ENCODE data around the gene TOGARAM2. TPM values are rescaled to one million over a fixed set of nuclear protein-coding genes. Genes with fewer than 3 reads are reported as not detected.
A peak's percentile ranks its signal among the peaks of the same experiment; 100 is the strongest.

TOGARAM2 gene
- total RNA-seq, 4 donors from 2014 or later = 1.5 to 3.8 (median 1.9) TPM

DNA sequence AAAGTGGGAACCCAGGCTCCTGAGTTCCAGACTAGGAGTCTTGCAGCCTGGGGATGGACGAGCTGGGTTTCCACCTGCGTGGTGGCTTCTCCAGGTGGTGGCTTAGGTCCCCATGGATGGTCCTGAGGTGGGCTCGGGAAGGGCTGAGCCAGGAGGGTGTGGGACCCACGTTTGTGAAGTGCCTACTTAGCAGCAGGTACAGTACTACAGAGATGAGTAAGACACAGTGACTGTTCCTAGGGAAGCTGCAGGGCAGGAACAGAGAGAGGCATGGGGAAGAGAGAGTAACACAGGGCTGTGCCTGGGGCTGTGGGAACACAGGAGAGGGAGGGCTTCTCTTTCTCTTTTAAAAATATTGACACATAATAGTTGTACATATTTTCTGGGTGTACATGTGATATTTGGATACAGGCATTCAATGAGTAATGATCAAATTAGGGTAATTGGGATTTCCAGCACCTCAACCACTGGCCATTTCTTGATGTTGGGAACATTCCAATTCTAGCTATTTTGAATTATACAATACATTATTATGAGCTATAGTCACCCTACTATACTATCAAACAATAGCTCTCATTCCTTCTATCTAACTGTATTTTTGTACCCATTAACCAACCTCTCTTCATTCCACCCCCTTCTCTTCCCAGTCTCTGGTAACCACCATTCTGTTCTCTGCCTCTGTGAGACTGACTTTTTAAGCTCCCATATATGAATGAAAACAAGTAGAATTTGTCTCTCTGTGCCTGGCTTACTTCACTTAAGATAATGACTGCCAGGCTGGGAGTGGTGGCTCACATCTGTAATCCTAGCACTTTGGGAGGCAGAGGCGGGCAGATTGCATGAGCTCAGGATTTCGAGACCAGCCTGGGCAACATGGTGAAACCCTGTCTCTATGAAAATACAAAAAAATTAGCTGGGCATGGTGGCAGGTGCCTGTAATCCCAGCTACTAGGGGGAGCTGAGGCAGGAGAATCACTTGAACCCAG, 15.0 kb downstream of the TOGARAM2 start:
- H3K36me3 ChIP-seq = no peaks in the 10 kb centered on the region
- H3K27ac ChIP-seq = peak overlapping the region in 1 of 4 donors; percentile 19
- H3K4me3 ChIP-seq = no peak overlapping the region
- H3K27me3 ChIP-seq = no peaks in the 10 kb centered on the region
- peaks cover 0 to 44% (median 8%) of the 10 kb centered on the region in 3 donors for H3K4me1 ChIP-seq
- no peak for ATAC-seq
- no peaks in the 10 kb centered on the region for H3K9me3 ChIP-seq
- WGBS, 2 donors (ENCODE audit: low coverage in 1 of 2) = 48 to 80% methylated on average over 1 to 3 of the region's 6 CpGs
- TF ChIP-seq, protein P1, sequence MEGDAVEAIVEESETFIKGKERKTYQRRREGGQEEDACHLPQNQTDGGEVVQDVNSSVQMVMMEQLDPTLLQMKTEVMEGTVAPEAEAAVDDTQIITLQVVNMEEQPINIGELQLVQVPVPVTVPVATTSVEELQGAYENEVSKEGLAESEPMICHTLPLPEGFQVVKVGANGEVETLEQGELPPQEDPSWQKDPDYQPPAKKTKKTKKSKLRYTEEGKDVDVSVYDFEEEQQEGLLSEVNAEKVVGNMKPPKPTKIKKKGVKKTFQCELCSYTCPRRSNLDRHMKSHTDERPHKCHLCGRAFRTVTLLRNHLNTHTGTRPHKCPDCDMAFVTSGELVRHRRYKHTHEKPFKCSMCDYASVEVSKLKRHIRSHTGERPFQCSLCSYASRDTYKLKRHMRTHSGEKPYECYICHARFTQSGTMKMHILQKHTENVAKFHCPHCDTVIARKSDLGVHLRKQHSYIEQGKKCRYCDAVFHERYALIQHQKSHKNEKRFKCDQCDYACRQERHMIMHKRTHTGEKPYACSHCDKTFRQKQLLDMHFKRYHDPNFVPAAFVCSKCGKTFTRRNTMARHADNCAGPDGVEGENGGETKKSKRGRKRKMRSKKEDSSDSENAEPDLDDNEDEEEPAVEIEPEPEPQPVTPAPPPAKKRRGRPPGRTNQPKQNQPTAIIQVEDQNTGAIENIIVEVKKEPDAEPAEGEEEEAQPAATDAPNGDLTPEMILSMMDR (IDR thresholded peaks at IDR 0.05) = no peak
- no peak for TF ChIP-seq EP300 (IDR thresholded peaks at IDR 0.05)
- TF ChIP-seq POLR2AphosphoS5 (IDR thresholded peaks at IDR 0.05) = no peak
- TF ChIP-seq POLR2A (IDR thresholded peaks at IDR 0.05) = no peak

DNA sequence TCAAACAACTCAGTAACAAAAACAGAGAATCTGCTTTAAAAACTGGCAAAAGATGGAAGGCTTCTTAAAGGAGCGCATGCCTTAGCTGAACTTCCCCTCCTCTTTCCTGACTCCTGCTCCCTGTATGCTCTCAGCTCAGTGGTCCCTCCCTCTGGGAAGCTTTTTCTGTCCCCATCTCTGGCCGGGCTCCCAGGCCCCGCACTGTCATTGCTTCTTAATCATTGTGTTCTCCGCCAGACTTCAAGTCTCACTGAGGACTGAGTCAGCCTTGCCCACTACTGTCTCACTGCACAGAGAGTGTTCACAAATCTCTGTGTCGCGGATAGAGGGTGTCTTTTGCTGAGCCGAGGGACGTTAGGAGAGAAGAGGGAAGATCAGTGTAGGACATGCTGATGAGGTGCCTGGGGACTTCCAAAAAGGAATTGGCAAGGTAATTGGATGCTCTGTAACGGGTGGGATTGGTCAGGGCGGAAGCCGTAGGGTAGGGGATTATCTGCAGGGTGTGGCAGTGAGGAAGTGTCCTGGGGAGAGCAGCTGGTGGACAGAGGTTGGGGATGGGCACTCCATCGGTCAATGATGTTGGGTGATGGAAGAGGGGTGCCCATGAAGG, 16.2 kb downstream of the TOGARAM2 start:
- Histone ChIP-seq H3K36me3 (no peaks in the 10 kb centered on the region), H3K27me3 (no peaks in the 10 kb centered on the region), H3K4me3 (no peak overlapping the region), H3K4me1 (peaks cover 0 to 31% (median 3%) of the 10 kb centered on the region in 3 donors), H3K9me3 (no peaks in the 10 kb centered on the region), H3K27ac (no peak overlapping the region)
- no peak for ATAC-seq
- 57 to 70% methylated on average over 10 to 12 of the region's 12 CpGs for WGBS, 2 donors (ENCODE audit: low coverage in 1 of 2)
- no peak for TF ChIP-seq POLR2A (IDR thresholded peaks at IDR 0.05)
- TF ChIP-seq, protein P1 (IDR thresholded peaks at IDR 0.05) = no peak
- TF ChIP-seq POLR2AphosphoS5 (IDR thresholded peaks at IDR 0.05) = no peak
- no peak for TF ChIP-seq EP300 (IDR thresholded peaks at IDR 0.05)

GRCh38 chr2:28997847-28998735, 17.0 kb downstream of the TOGARAM2 start:
- H3K27ac ChIP-seq = no peak overlapping the region
- WGBS, 2 donors (ENCODE audit: low coverage in 1 of 2) = 50 to 78% methylated on average over 1 to 2 of the region's 17 CpGs
- no peak for ATAC-seq
- TF ChIP-seq EP300 (IDR thresholded peaks at IDR 0.05) (no peak), POLR2AphosphoS5 (IDR thresholded peaks at IDR 0.05) (no peak), POLR2A (IDR thresholded peaks at IDR 0.05) (no peak)
- TF ChIP-seq, protein P1 (IDR thresholded peaks at IDR 0.05) = no peak
- H3K4me1 ChIP-seq = peaks cover 0 to 24% (median 2%) of the 10 kb centered on the region in 3 donors
- H3K9me3 ChIP-seq = no peaks in the 10 kb centered on the region
- H3K36me3 ChIP-seq = no peaks in the 10 kb centered on the region
- H3K4me3 ChIP-seq = no peak overlapping the region
- H3K27me3 ChIP-seq = no peaks in the 10 kb centered on the region

GRCh38 chr2:29000481-29000880, 19.4 kb downstream of the TOGARAM2 start:
- no peak overlapping the region for H3K27ac ChIP-seq
- 64 to 70% methylated on average over 2 to 6 of the region's 7 CpGs for WGBS, 2 donors (ENCODE audit: low coverage in 1 of 2)
- no peaks in the 10 kb centered on the region for H3K27me3 ChIP-seq
- no peak for TF ChIP-seq EP300 (IDR thresholded peaks at IDR 0.05)
- TF ChIP-seq, protein P1 (IDR thresholded peaks at IDR 0.05) = no peak
- no peak for TF ChIP-seq POLR2A (IDR thresholded peaks at IDR 0.05)
- ATAC-seq = peak; percentile 62
- H3K4me1 ChIP-seq = peaks cover 0 to 9% (median 0%) of the 10 kb centered on the region in 3 donors
- no peak overlapping the region for H3K4me3 ChIP-seq
- H3K9me3 ChIP-seq = no peaks in the 10 kb centered on the region
- H3K36me3 ChIP-seq = no peaks in the 10 kb centered on the region

Data from gastroesophageal sphincter (tissue), 4 donors.